HepG2 (cell line): ENCODE results near the gene ZNF813. TPM values are rescaled to one million over a fixed set of nuclear protein-coding genes. Genes with fewer than 3 reads are reported as not detected.

Source experiments
- DRAP1 ChIP-seq: IDR thresholded peaks from 2 replicates; pipeline ENCODE4 v1.6.1; 2016; ENCODE audit warnings: missing genetic modification reagents, missing compliant biosample characterization
- FOSL2 ChIP-seq: sonication (generic); formaldehyde crosslinking; IDR thresholded peaks from 2 replicates; pipeline ENCODE4 v1.4.0; 2020; ENCODE audit warnings: missing genetic modification reagents
- FOXJ3 ChIP-seq: sonication (generic); formaldehyde crosslinking; IDR thresholded peaks from 2 replicates; pipeline ENCODE4 v1.4.0; 2020; ENCODE audit warnings: missing genetic modification reagents, mild to moderate bottlenecking, borderline replicate concordance
- HES4 ChIP-seq: sonication (generic); formaldehyde crosslinking; IDR thresholded peaks from 2 replicates; pipeline ENCODE4 v1.9.0; 2021; ENCODE audit warnings: mild to moderate bottlenecking, missing genetic modification reagents, borderline replicate concordance
- HOXA7 ChIP-seq: sonication (generic); formaldehyde crosslinking; IDR thresholded peaks from 2 replicates; pipeline ENCODE4 v1.8.1; 2022; ENCODE audit warnings: mild to moderate bottlenecking, missing genetic modification reagents, moderate library complexity
- MXD4 ChIP-seq: IDR thresholded peaks from 2 replicates; pipeline ENCODE4 v1.6.1; 2016; ENCODE audit warnings: mild to moderate bottlenecking, missing biosample characterization, missing genetic modification reagents
- ONECUT2 ChIP-seq: sonication (generic); formaldehyde crosslinking; IDR thresholded peaks from 2 replicates; pipeline ENCODE4 v1.4.0; 2020; ENCODE audit warnings: missing genetic modification reagents
- POLR2AphosphoS2 ChIP-seq: IDR thresholded peaks from 2 replicates; pipeline ENCODE4 v1.6.1; 2011; ENCODE audit warnings: low read depth, low read length, improper control_type of control experiment
- PRDM10 ChIP-seq: sonication (generic); formaldehyde crosslinking; IDR thresholded peaks from 2 replicates; pipeline ENCODE4 v1.4.0; 2020; ENCODE audit warnings: low read depth, missing genetic modification reagents
- RARA ChIP-seq: IDR thresholded peaks from 2 replicates; pipeline ENCODE4 v1.6.1; 2016; ENCODE audit warnings: missing genetic modification reagents, missing compliant biosample characterization
- ZNF10 ChIP-seq: sonication (generic); formaldehyde crosslinking; IDR thresholded peaks from 2 replicates; pipeline ENCODE4 v1.4.0; 2020; ENCODE audit warnings: mild to moderate bottlenecking, low read depth, missing genetic modification reagents, borderline replicate concordance
- ZNF124 ChIP-seq: sonication (generic); formaldehyde crosslinking; IDR thresholded peaks from 2 replicates; pipeline ENCODE4 v1.4.0; 2020; ENCODE audit warnings: missing genetic modification reagents
- ZNF558 ChIP-seq: sonication (generic); formaldehyde crosslinking; IDR thresholded peaks from 2 replicates; pipeline ENCODE4 v1.9.0; 2022; ENCODE audit warnings: mild to moderate bottlenecking, missing genetic modification reagents, borderline replicate concordance
- ZNF775 ChIP-seq: sonication (generic); formaldehyde crosslinking; IDR thresholded peaks from 2 replicates; pipeline ENCODE4 v1.4.0; 2020; ENCODE audit warnings: missing genetic modification reagents, mild to moderate bottlenecking, moderate library complexity, borderline replicate concordance
- ZNF776 ChIP-seq: sonication (generic); formaldehyde crosslinking; IDR thresholded peaks from 2 replicates; pipeline ENCODE4 v1.4.0; 2020; ENCODE audit warnings: mild to moderate bottlenecking, missing genetic modification reagents
- ZNF788 ChIP-seq: sonication (generic); formaldehyde crosslinking; IDR thresholded peaks from 2 replicates; pipeline ENCODE4 v1.5.0; 2020; ENCODE audit warnings: mild to moderate bottlenecking, missing genetic modification reagents, borderline replicate concordance
- ZXDC ChIP-seq: sonication (generic); formaldehyde crosslinking; IDR thresholded peaks from 2 replicates; pipeline ENCODE4 v1.5.0; 2020; ENCODE audit warnings: mild to moderate bottlenecking, missing genetic modification reagents
- ZZZ3 ChIP-seq: sonication (generic); formaldehyde crosslinking; IDR thresholded peaks from 2 replicates; pipeline ENCODE4 v1.4.0; 2020; ENCODE audit warnings: missing genetic modification reagents, mild to moderate bottlenecking, borderline replicate concordance
- polyA plus RNA-seq, 8 experiments: library from polyadenylated mRNA; depleted of rRNA in 3 of 8; stranded (reverse) in 7 of 8; unstranded in 1 of 8; fragments of >200 nt; fragmentation: Illumina TruSeq in 4 of 8; extraction: Trizol in 4 of 8; gene quantifications; 2 replicates each; pipeline versions ENCODE4 v1.2.1 to v1.2.3, GENCODE V29; 2011 to 2016; ENCODE audit warnings: low read depth in 4 of 8, missing spikeins in 1 of 8, mixed read lengths in 1 of 8; ENCODE audit not compliant: insufficient read depth in 1 of 8
- total RNA-seq, 5 experiments: library from RNA; depleted of rRNA; stranded (reverse); fragments of >200 nt; fragmentation: Illumina TruSeq; extraction: Trizol; gene quantifications; 2 replicates each; pipeline ENCODE4 v1.2.3, GENCODE V29; 2016; ENCODE audit warnings: low read depth in 1 of 5
- TF ChIP-seq, protein P1 (sequence below): sonication (generic); formaldehyde crosslinking; conservative IDR thresholded peaks from 2 replicates; pipeline ENCODE4 v1.4.0; 2020; ENCODE audit warnings: mild to moderate bottlenecking, missing genetic modification reagents, moderate library complexity

Gene ZNF813
- total and polyA plus RNA-seq, 2 of the 13 experiments (the other 11 are each of a cell fraction or from before 2014, with no cell fraction given): 2.1 to 8.9 TPM

DNA sequence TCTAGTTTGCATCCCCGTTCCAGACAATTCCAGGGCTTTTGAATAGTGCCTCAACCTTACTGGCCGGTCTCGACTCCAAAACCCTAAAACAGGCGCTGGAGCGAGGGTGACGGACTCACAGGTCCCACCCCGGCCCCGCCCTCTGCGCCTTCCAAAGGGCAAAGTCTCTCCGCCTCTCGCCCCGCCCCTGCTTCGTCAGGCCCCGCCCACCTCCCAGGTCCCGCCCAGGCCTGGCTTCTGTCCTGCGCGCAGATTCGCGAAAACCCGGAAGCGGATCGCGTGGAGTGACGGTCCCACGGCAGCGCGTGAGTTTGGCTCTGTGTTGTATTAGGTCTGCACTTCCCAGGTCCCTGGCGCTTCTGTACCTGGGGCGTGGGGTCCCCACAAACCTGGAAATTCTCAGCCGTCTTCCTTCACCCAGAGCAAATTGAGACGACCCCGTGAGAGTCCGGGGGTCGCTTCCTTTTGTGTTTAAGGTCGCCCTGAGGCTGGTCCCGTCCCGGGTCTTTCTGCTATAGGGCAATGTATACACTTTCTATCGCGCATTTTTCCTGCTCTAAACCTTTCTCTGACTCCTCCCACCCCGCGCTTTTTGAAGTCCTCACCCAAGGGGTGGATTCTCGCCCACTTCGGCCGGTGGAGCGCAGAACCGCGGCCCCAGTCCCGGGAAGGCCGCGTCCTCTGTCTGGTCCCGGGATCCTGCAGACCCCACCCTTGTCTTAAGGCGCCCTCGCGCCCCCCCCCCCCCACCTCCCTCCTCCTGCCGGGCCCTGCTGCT lies at the start of gene ZNF813 (continued):
- TF ChIP-seq PRDM10 (CRISPR knock-in tag): no peak
- TF ChIP-seq MXD4 (CRISPR knock-in tag): peak; percentile 68
- peak; percentile 49; the same call in 1 of the 2 replicates for TF ChIP-seq DRAP1 (CRISPR knock-in tag)
- no peak for TF ChIP-seq ZNF775 (CRISPR knock-in tag)
- no peak for TF ChIP-seq RARA
- TF ChIP-seq FOXJ3 (CRISPR knock-in tag): 0 out of 2 replicates have a peak, but pooled peaks have one; percentile 38
- no peak for TF ChIP-seq HOXA7 (CRISPR knock-in tag)
- TF ChIP-seq, protein P1, sequence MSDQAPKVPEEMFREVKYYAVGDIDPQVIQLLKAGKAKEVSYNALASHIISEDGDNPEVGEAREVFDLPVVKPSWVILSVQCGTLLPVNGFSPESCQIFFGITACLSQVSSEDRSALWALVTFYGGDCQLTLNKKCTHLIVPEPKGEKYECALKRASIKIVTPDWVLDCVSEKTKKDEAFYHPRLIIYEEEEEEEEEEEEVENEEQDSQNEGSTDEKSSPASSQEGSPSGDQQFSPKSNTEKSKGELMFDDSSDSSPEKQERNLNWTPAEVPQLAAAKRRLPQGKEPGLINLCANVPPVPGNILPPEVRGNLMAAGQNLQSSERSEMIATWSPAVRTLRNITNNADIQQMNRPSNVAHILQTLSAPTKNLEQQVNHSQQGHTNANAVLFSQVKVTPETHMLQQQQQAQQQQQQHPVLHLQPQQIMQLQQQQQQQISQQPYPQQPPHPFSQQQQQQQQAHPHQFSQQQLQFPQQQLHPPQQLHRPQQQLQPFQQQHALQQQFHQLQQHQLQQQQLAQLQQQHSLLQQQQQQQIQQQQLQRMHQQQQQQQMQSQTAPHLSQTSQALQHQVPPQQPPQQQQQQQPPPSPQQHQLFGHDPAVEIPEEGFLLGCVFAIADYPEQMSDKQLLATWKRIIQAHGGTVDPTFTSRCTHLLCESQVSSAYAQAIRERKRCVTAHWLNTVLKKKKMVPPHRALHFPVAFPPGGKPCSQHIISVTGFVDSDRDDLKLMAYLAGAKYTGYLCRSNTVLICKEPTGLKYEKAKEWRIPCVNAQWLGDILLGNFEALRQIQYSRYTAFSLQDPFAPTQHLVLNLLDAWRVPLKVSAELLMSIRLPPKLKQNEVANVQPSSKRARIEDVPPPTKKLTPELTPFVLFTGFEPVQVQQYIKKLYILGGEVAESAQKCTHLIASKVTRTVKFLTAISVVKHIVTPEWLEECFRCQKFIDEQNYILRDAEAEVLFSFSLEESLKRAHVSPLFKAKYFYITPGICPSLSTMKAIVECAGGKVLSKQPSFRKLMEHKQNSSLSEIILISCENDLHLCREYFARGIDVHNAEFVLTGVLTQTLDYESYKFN (CRISPR knock-in tag): peak; percentile 61
- TF ChIP-seq ZNF10 (CRISPR knock-in tag): no peak
- no peak for TF ChIP-seq ONECUT2 (CRISPR knock-in tag)
- TF ChIP-seq POLR2AphosphoS2: no peak
- TF ChIP-seq ZNF788: peak; percentile 59; the same call in 1 of the 2 replicates
- no peak for TF ChIP-seq HES4 (CRISPR knock-in tag)
- peak; percentile 20 for TF ChIP-seq FOSL2 (CRISPR knock-in tag)
- TF ChIP-seq ZZZ3 (CRISPR knock-in tag): no peak
- TF ChIP-seq ZNF558 (CRISPR knock-in tag): no peak
- TF ChIP-seq ZXDC (CRISPR knock-in tag): no peak
- TF ChIP-seq ZNF124: 0 out of 2 replicates have a peak, but pooled peaks have one; percentile 36
- TF ChIP-seq ZNF776 (CRISPR knock-in tag): no peak
